ENCODE data around the gene LRMDA.

Gene LRMDA

GRCh38 chr10:76436401-76436811 lies 1005.0 kb downstream of the LRMDA start:
- DNase-seq = no peak
- WGBS = 81% methylated on average over 5 of the region's 5 CpGs
- Histone ChIP-seq H3K36me3 (ENCODE audit: control insufficient read depth in 1 of 2, insufficient read depth in 2 of 2, low read depth in 1 of 2, low read length in 2 of 2) (no peaks in the 10 kb centered on the region), H2BK12ac (ENCODE audit: low read length in 2 of 2) (peak overlapping the region in 1 of 2 experiments; percentile 76), H4K8ac (ENCODE audit: low read length) (no peak overlapping the region), H2AK5ac (ENCODE audit: low read length, severe bottlenecking) (peak overlapping the region; percentile 1), H2BK5ac (ENCODE audit: low read depth, low read length, poor library complexity, severe bottlenecking) (no peak overlapping the region), H2BK15ac (ENCODE audit: low read depth, poor library complexity, severe bottlenecking) (peak overlapping the region; percentile 4), H3K4me1 (ENCODE audit: control insufficient read depth, insufficient read depth, low read depth, low read length) (peaks cover 11% of the 10 kb centered on the region), H3K14ac (ENCODE audit: low read length in 2 of 2) (no peak overlapping the region), H3K79me1 (replicated peaks; ENCODE audit: low read length, poor library complexity, severe bottlenecking) (no peaks in the 10 kb centered on the region), H3K4me2 (ENCODE audit: low read length, poor library complexity, severe bottlenecking) (no peak overlapping the region), H3K18ac (ENCODE audit: low read depth in 1 of 2, low read length in 2 of 2) (peak overlapping the region in 1 of 2 experiments; percentile 61), H2BK120ac (ENCODE audit: low read depth, low read length) (peak overlapping the region; percentile 27), H3K4me3 (ENCODE audit: insufficient read depth in 1 of 2, low read depth in 1 of 2, low read length in 2 of 2) (no peak overlapping the region), H3K9ac (ENCODE audit: low read length) (no peak overlapping the region), H3K27ac (ENCODE audit: low read length, poor library complexity, severe bottlenecking) (no peak overlapping the region), H3K9me3 (ENCODE audit: control insufficient read depth, low read length) (no peaks in the 10 kb centered on the region), H3K23ac (ENCODE audit: low read length in 2 of 2) (no peak overlapping the region), H3K27me3 (ENCODE audit: control insufficient read depth in 1 of 2, insufficient read depth in 1 of 2, low read length in 2 of 2) (no peaks in the 10 kb centered on the region), H4K91ac (ENCODE audit: low read length) (no peak overlapping the region), H2AFZ (ENCODE audit: low read depth, low read length) (peak overlapping the region; percentile 15), H3K4ac (ENCODE audit: low read depth in 1 of 2, low read length in 2 of 2) (peak overlapping the region in 1 of 2 experiments; percentile 4)

- Histone ChIP-seq H3K9me3 (ENCODE audit: control insufficient read depth, low read length) (no peaks in the 10 kb centered on the region), H2BK120ac (ENCODE audit: low read depth, low read length) (no peak overlapping the region), H3K23ac (ENCODE audit: low read length in 2 of 2) (no peak overlapping the region), H3K4ac (ENCODE audit: low read depth in 1 of 2, low read length in 2 of 2) (no peak overlapping the region), H4K8ac (ENCODE audit: low read length) (no peak overlapping the region), H3K4me2 (ENCODE audit: low read length, poor library complexity, severe bottlenecking) (no peak overlapping the region), H2BK15ac (ENCODE audit: low read depth, poor library complexity, severe bottlenecking) (peak overlapping the region; percentile 4), H3K14ac (ENCODE audit: low read length in 2 of 2) (no peak overlapping the region), H3K36me3 (ENCODE audit: control insufficient read depth in 1 of 2, insufficient read depth in 2 of 2, low read depth in 1 of 2, low read length in 2 of 2) (no peaks in the 10 kb centered on the region), H3K18ac (ENCODE audit: low read depth in 1 of 2, low read length in 2 of 2) (peak overlapping the region in 1 of 2 experiments; percentile 76), H2AK5ac (ENCODE audit: low read length, severe bottlenecking) (no peak overlapping the region), H3K4me1 (ENCODE audit: control insufficient read depth, insufficient read depth, low read depth, low read length) (peaks cover 11% of the 10 kb centered on the region), H3K27ac (ENCODE audit: low read length, poor library complexity, severe bottlenecking) (no peak overlapping the region), H3K79me1 (replicated peaks; ENCODE audit: low read length, poor library complexity, severe bottlenecking) (no peaks in the 10 kb centered on the region), H2BK12ac (ENCODE audit: low read length in 2 of 2) (peak overlapping the region in 1 of 2 experiments; percentile 70), H4K91ac (ENCODE audit: low read length) (no peak overlapping the region), H3K27me3 (ENCODE audit: control insufficient read depth in 1 of 2, insufficient read depth in 1 of 2, low read length in 2 of 2) (no peaks in the 10 kb centered on the region), H3K9ac (ENCODE audit: low read length) (no peak overlapping the region), H2BK5ac (ENCODE audit: low read depth, low read length, poor library complexity, severe bottlenecking) (no peak overlapping the region), H3K4me3 (ENCODE audit: insufficient read depth in 1 of 2, low read depth in 1 of 2, low read length in 2 of 2) (no peak overlapping the region), H2AFZ (ENCODE audit: low read depth, low read length) (no peak overlapping the region)
- DNase-seq = no peak
- 60% methylated on average over 1 of the region's 1 CpG for WGBS
Observed at GRCh38 chr10:76436981-76437380, 1005.6 kb downstream of the LRMDA start.

- H4K91ac ChIP-seq (ENCODE audit: low read length) = no peak overlapping the region
- H2AK5ac ChIP-seq (ENCODE audit: low read length, severe bottlenecking) = no peak overlapping the region
- no peak overlapping the region for H2AFZ ChIP-seq (ENCODE audit: low read depth, low read length)
- no peak overlapping the region for H2BK12ac ChIP-seq (ENCODE audit: low read length in 2 of 2)
- H3K27me3 ChIP-seq (ENCODE audit: control insufficient read depth in 1 of 2, insufficient read depth in 1 of 2, low read length in 2 of 2) = no peaks in the 10 kb centered on the region
- no peak overlapping the region for H3K14ac ChIP-seq (ENCODE audit: low read length in 2 of 2)
- H2BK120ac ChIP-seq (ENCODE audit: low read depth, low read length) = no peak overlapping the region
- no peaks in the 10 kb centered on the region for H3K79me1 ChIP-seq (replicated peaks; ENCODE audit: low read length, poor library complexity, severe bottlenecking)
- no peak overlapping the region for H3K23ac ChIP-seq (ENCODE audit: low read length in 2 of 2)
- no peaks in the 10 kb centered on the region for H3K36me3 ChIP-seq (ENCODE audit: control insufficient read depth in 1 of 2, insufficient read depth in 2 of 2, low read depth in 1 of 2, low read length in 2 of 2)
- H2BK5ac ChIP-seq (ENCODE audit: low read depth, low read length, poor library complexity, severe bottlenecking) = no peak overlapping the region
- no peak overlapping the region for H3K4ac ChIP-seq (ENCODE audit: low read depth in 1 of 2, low read length in 2 of 2)
- H3K4me3 ChIP-seq (ENCODE audit: insufficient read depth in 1 of 2, low read depth in 1 of 2, low read length in 2 of 2) = no peak overlapping the region
- no peak overlapping the region for H4K8ac ChIP-seq (ENCODE audit: low read length)
- no peak overlapping the region for H2BK15ac ChIP-seq (ENCODE audit: low read depth, poor library complexity, severe bottlenecking)
- 89% methylated on average over 2 of the region's 5 CpGs for WGBS
- DNase-seq = no peak
- H3K4me2 ChIP-seq (ENCODE audit: low read length, poor library complexity, severe bottlenecking) = no peak overlapping the region
- no peak overlapping the region for H3K18ac ChIP-seq (ENCODE audit: low read depth in 1 of 2, low read length in 2 of 2)
- H3K4me1 ChIP-seq (ENCODE audit: control insufficient read depth, insufficient read depth, low read depth, low read length) = peaks cover 5% of the 10 kb centered on the region
- no peaks in the 10 kb centered on the region for H3K9me3 ChIP-seq (ENCODE audit: control insufficient read depth, low read length)
- no peak overlapping the region for H3K27ac ChIP-seq (ENCODE audit: low read length, poor library complexity, severe bottlenecking)
- H3K9ac ChIP-seq (ENCODE audit: low read length) = no peak overlapping the region
Observed at GRCh38 chr10:76440426-76440825, 1009.0 kb downstream of the LRMDA start.

GRCh38 chr10:76442113-76442512 lies 1010.7 kb downstream of the LRMDA start:
- Histone ChIP-seq H4K8ac (ENCODE audit: low read length) (no peak overlapping the region), H3K27me3 (ENCODE audit: control insufficient read depth in 1 of 2, insufficient read depth in 1 of 2, low read length in 2 of 2) (no peaks in the 10 kb centered on the region), H2BK12ac (ENCODE audit: low read length in 2 of 2) (no peak overlapping the region), H3K4me2 (ENCODE audit: low read length, poor library complexity, severe bottlenecking) (no peak overlapping the region), H4K91ac (ENCODE audit: low read length) (no peak overlapping the region), H3K9me3 (ENCODE audit: control insufficient read depth, low read length) (no peaks in the 10 kb centered on the region), H2BK5ac (ENCODE audit: low read depth, low read length, poor library complexity, severe bottlenecking) (no peak overlapping the region), H2BK120ac (ENCODE audit: low read depth, low read length) (no peak overlapping the region), H3K27ac (ENCODE audit: low read length, poor library complexity, severe bottlenecking) (no peak overlapping the region), H3K4me3 (ENCODE audit: insufficient read depth in 1 of 2, low read depth in 1 of 2, low read length in 2 of 2) (no peak overlapping the region), H3K9ac (ENCODE audit: low read length) (no peak overlapping the region), H2AK5ac (ENCODE audit: low read length, severe bottlenecking) (no peak overlapping the region), H3K23ac (ENCODE audit: low read length in 2 of 2) (no peak overlapping the region), H2BK15ac (ENCODE audit: low read depth, poor library complexity, severe bottlenecking) (no peak overlapping the region), H3K4ac (ENCODE audit: low read depth in 1 of 2, low read length in 2 of 2) (no peak overlapping the region), H3K14ac (ENCODE audit: low read length in 2 of 2) (no peak overlapping the region), H2AFZ (ENCODE audit: low read depth, low read length) (no peak overlapping the region), H3K18ac (ENCODE audit: low read depth in 1 of 2, low read length in 2 of 2) (no peak overlapping the region), H3K79me1 (replicated peaks; ENCODE audit: low read length, poor library complexity, severe bottlenecking) (no peaks in the 10 kb centered on the region), H3K4me1 (ENCODE audit: control insufficient read depth, insufficient read depth, low read depth, low read length) (no peaks in the 10 kb centered on the region), H3K36me3 (ENCODE audit: control insufficient read depth in 1 of 2, insufficient read depth in 2 of 2, low read depth in 1 of 2, low read length in 2 of 2) (no peaks in the 10 kb centered on the region)
- DNase-seq = no peak
- WGBS = 100% methylated on average over 1 of the region's 5 CpGs

Data from mesenchymal stem cell (in vitro differentiated cells and primary cell).